A673 (cell line): ENCODE measurements around the gene NXNL1.

Source experiments
- EZH2 ChIP-seq: fragments of 200-600 bp; sonication (generic); IDR thresholded peaks from 2 replicates; pipeline ENCODE4 v1.6.1; 2017; ENCODE audit warnings: borderline replicate concordance, low read depth, mild to moderate bottlenecking, mixed read lengths, antibody characterized with exemption, low read length; ENCODE audit not compliant: poor library complexity, severe bottlenecking
- TF ChIP-seq, protein P1 (sequence below): fragments of 300-800, 200-600 bp; sonication (generic); conservative IDR thresholded peaks from 2 replicates; pipeline ENCODE4 v1.5.1; 2017; ENCODE audit warnings: low read depth, mild to moderate bottlenecking, antibody characterized with exemption, low read length, moderate library complexity, mixed read lengths

DNA sequence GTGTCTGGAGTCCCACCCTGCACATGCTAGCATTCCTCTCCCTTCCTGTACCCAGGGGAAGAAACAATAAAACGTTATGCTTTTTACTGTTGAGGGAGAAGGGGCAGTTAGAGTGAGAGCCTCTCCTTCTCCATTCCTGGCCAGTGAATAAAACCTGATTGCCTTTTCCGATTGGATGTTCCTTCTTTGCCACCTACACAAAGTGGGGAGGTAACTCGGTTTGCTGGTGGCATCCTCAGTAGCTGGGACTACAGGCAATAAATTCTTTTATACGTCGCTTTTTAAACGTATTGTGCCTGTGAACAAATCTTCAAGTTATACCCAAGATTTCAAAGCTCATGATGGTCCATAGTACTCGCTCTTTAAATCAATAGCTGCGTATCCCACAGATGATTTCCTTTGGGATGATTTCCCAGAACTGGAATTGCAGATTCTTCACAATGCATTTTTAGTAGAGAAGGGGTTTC lies 41.5 kb downstream of the NXNL1 start:
- TF ChIP-seq, protein P1, sequence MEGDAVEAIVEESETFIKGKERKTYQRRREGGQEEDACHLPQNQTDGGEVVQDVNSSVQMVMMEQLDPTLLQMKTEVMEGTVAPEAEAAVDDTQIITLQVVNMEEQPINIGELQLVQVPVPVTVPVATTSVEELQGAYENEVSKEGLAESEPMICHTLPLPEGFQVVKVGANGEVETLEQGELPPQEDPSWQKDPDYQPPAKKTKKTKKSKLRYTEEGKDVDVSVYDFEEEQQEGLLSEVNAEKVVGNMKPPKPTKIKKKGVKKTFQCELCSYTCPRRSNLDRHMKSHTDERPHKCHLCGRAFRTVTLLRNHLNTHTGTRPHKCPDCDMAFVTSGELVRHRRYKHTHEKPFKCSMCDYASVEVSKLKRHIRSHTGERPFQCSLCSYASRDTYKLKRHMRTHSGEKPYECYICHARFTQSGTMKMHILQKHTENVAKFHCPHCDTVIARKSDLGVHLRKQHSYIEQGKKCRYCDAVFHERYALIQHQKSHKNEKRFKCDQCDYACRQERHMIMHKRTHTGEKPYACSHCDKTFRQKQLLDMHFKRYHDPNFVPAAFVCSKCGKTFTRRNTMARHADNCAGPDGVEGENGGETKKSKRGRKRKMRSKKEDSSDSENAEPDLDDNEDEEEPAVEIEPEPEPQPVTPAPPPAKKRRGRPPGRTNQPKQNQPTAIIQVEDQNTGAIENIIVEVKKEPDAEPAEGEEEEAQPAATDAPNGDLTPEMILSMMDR = no peak
- TF ChIP-seq EZH2 = no peak
